ENCODE data around the gene SKI. TPM values are rescaled to one million over a fixed set of nuclear protein-coding genes. Genes with fewer than 3 reads are reported as not detected.
A peak's percentile ranks its signal among the peaks of the same experiment; 100 is the strongest.

SKI gene
- total and polyA plus RNA-seq, 2 of the 8 experiments (the other 6 are each of a cell fraction or from before 2014, with no cell fraction given): 8.3 to 87.6 TPM

DNA sequence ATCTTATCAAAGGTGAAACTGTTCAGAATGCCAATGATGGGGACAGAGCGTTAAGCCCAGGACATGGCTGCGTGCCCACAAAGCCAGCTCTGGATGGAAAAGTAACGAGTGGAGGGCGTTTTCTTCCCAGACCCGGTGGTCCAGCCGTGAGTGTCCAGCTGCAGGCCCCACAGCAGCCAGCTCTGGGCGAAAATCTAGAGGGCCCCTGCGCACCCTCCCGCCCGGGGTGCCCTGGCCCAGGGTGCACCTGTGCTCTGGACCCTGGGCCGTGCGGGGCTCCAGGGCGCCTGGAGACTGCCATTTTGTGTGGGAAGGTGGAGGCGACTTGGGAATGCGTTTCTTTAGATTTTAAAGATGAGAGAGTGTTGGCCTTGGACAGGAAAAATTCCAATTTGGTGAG is 58.8 kb downstream of the SKI start:
- H2BK5ac ChIP-seq (ENCODE audit: low read depth, low read length): no peak overlapping the region
- H4K20me1 ChIP-seq (replicated peaks in 1 of 2; ENCODE audit: control insufficient read depth in 1 of 2, insufficient read depth in 2 of 2, low read length in 2 of 2): peaks cover 19 to 29% of the 10 kb centered on the region in 2 experiments
- no peak overlapping the region for H2BK12ac ChIP-seq (ENCODE audit: low read depth, low read length)
- H3K9me3 ChIP-seq (ENCODE audit: insufficient read depth in 2 of 2, low read depth in 1 of 2, low read length in 1 of 2): no peaks in the 10 kb centered on the region
- H2BK120ac ChIP-seq (replicated peaks; ENCODE audit: low read depth, low read length): no peak overlapping the region
- peaks cover 0 to 23% (median 15%) of the 10 kb centered on the region in 4 experiments; a peak in 5 of 7 replicates for H3K4me1 ChIP-seq (replicated peaks in 1 of 4; ENCODE audit: control insufficient read depth in 3 of 4, insufficient read depth in 4 of 4, low read length in 3 of 4)
- no peak overlapping the region for H2BK15ac ChIP-seq (ENCODE audit: low read length)
- no peak overlapping the region for H3K23ac ChIP-seq (ENCODE audit: insufficient read length)
- CTCF ChIA-PET (ENCODE audit: partially characterized antibody): interaction anchor here (0.7 to 1.6 kb wide), 3 partner anchors 38 to 111 kb away, joined by 3 read pairs; no protein-coding TSS in a partner anchor
- no peak overlapping the region for H3K14ac ChIP-seq (ENCODE audit: insufficient read length)
- H3K4me2 ChIP-seq (ENCODE audit: insufficient read depth in 1 of 2, low read depth in 2 of 2, low read length in 2 of 2): no peak overlapping the region
- WGBS, 2 experiments (ENCODE audit: extremely low coverage in 1 of 2, insufficient coverage in 1 of 2, insufficient read length in 1 of 2, insufficient replicate concordance in 2 of 2, low coverage in 1 of 2, low lambda C conversion rate in 2 of 2, missing lambda C conversion rate in 1 of 2): 85% methylated on average over 14 of the region's 15 CpGs; no CpG with 5 or more reads in 1 of the 2 experiments
- no peak overlapping the region for H3K56ac ChIP-seq (replicated peaks; ENCODE audit: insufficient read length, low read depth, low read length)
- H3K27me3 ChIP-seq (replicated peaks in 1 of 4; ENCODE audit: control insufficient read depth in 3 of 4, extremely low read depth in 1 of 4, insufficient read depth in 3 of 4, low read length in 3 of 4): no peaks in the 10 kb centered on the region
- DNase-seq (ENCODE audit: low read depth in 1 of 2, low spot score in 2 of 2) (no peak), FAIRE-seq (no peak)
- H2AK5ac ChIP-seq (ENCODE audit: low read depth, low read length): no peak overlapping the region
- H3K36me3 ChIP-seq (ENCODE audit: control insufficient read depth in 2 of 4, insufficient read depth in 4 of 4, low read length in 3 of 4): no peaks in the 10 kb centered on the region
- no peak overlapping the region for H2BK20ac ChIP-seq (ENCODE audit: low read length)
- H3K18ac ChIP-seq (ENCODE audit: extremely low read depth, low read length): no peak overlapping the region; the same call in 1 of the 2 replicates
- no peak overlapping the region for H4K91ac ChIP-seq (replicated peaks; ENCODE audit: insufficient read length, low read length)
- H4K8ac ChIP-seq (ENCODE audit: extremely low read depth, insufficient read depth, low read length): no peak overlapping the region
- no peak overlapping the region for H3K27ac ChIP-seq (ENCODE audit: low read depth, low read length)
- H3K23me2 ChIP-seq (ENCODE audit: low read depth, low read length): no peaks in the 10 kb centered on the region
- no peak overlapping the region for H3K9ac ChIP-seq (replicated peaks in 1 of 4; ENCODE audit: extremely low read depth in 1 of 4, low read depth in 3 of 4, low read length in 3 of 4)
- POLR2A ChIA-PET (ENCODE audit: partially characterized antibody): no interaction called here
- H4K5ac ChIP-seq (ENCODE audit: insufficient read length, low read depth, low read length): no peak overlapping the region
- H3K79me2 ChIP-seq (ENCODE audit: control insufficient read depth in 1 of 2, insufficient read depth in 2 of 2, low read length in 2 of 2): peaks cover 9 to 87% of the 10 kb centered on the region in 2 experiments; a peak in 3 of 4 replicates
- H3K4ac ChIP-seq (replicated peaks; ENCODE audit: insufficient read length, low read depth, low read length): peak overlapping the region; percentile 37
- H3K79me1 ChIP-seq (ENCODE audit: low read depth, low read length): peaks cover 23% of the 10 kb centered on the region
- no peak overlapping the region for H2AFZ ChIP-seq (ENCODE audit: low read length)
- no peak overlapping the region for H3K4me3 ChIP-seq (ENCODE audit: extremely low read depth in 1 of 4, insufficient read depth in 2 of 4, low read depth in 3 of 4, low read length in 4 of 4)
- TF ChIP-seq CREB1 (IDR thresholded peaks at IDR 0.05) (no peak), NRF1 (IDR thresholded peaks at IDR 0.05; ENCODE audit: low read depth, low read length) (no peak), BCL11A (IDR thresholded peaks at IDR 0.05; ENCODE audit: low read depth in 2 of 2, low read length in 2 of 2) (no peak), FOSL1 (IDR thresholded peaks at IDR 0.05; ENCODE audit: insufficient read depth, low read depth, low read length) (no peak), KDM5A (IDR thresholded peaks at IDR 0.05; ENCODE audit: low read length) (no peak), BRCA1 (IDR thresholded peaks at IDR 0.05; ENCODE audit: low read depth, low read length) (no peak), JUND (IDR thresholded peaks at IDR 0.05; ENCODE audit: low read length) (no peak), CBX8 (IDR thresholded peaks at IDR 0.05; ENCODE audit: borderline replicate concordance, low read depth, low read length) (no peak)
- TF ChIP-seq, protein P1, sequence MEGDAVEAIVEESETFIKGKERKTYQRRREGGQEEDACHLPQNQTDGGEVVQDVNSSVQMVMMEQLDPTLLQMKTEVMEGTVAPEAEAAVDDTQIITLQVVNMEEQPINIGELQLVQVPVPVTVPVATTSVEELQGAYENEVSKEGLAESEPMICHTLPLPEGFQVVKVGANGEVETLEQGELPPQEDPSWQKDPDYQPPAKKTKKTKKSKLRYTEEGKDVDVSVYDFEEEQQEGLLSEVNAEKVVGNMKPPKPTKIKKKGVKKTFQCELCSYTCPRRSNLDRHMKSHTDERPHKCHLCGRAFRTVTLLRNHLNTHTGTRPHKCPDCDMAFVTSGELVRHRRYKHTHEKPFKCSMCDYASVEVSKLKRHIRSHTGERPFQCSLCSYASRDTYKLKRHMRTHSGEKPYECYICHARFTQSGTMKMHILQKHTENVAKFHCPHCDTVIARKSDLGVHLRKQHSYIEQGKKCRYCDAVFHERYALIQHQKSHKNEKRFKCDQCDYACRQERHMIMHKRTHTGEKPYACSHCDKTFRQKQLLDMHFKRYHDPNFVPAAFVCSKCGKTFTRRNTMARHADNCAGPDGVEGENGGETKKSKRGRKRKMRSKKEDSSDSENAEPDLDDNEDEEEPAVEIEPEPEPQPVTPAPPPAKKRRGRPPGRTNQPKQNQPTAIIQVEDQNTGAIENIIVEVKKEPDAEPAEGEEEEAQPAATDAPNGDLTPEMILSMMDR (IDR thresholded peaks at IDR 0.05; ENCODE audit: control extremely low read depth in 1 of 3, insufficient read depth in 1 of 3, low read depth in 1 of 3, low read length in 3 of 3): no peak

Measured in H1 (cell line).